Measurements from ENCODE around the gene TUB.

TUB gene

GRCh38 chr11:8110396-8110795 lies 29.4 kb downstream of the TUB start:
- H3K4me3 ChIP-seq (ENCODE audit: low read depth, low read length), result no peak overlapping the region
- no peak for DNase-seq (ENCODE audit: low read depth)
- TF ChIP-seq, protein P1, sequence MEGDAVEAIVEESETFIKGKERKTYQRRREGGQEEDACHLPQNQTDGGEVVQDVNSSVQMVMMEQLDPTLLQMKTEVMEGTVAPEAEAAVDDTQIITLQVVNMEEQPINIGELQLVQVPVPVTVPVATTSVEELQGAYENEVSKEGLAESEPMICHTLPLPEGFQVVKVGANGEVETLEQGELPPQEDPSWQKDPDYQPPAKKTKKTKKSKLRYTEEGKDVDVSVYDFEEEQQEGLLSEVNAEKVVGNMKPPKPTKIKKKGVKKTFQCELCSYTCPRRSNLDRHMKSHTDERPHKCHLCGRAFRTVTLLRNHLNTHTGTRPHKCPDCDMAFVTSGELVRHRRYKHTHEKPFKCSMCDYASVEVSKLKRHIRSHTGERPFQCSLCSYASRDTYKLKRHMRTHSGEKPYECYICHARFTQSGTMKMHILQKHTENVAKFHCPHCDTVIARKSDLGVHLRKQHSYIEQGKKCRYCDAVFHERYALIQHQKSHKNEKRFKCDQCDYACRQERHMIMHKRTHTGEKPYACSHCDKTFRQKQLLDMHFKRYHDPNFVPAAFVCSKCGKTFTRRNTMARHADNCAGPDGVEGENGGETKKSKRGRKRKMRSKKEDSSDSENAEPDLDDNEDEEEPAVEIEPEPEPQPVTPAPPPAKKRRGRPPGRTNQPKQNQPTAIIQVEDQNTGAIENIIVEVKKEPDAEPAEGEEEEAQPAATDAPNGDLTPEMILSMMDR (IDR thresholded peaks at IDR 0.05; ENCODE audit: insufficient read depth, low read depth, low read length, missing control alignments), result no peak

DNA sequence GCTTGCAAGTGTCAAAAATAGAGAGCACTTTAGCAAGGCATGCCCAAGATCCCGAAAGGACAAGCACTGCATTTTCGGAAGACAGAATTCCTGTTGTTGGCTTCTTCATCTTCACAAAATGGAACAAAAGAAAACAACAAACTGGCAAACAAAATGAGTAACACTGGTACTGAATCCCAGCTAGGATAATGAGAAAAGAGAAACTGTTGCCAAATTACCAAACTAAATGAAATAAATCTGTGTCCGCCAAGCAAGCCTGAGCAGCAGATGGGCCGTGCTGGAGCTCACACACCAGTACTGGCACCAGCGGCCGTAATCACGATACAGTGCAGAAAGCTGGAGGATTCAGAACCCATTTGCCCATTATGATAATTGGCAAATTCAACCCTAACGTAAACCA lies 30.6 kb downstream of the TUB start:
- TF ChIP-seq, protein P1 (IDR thresholded peaks at IDR 0.05; ENCODE audit: insufficient read depth, low read depth, low read length, missing control alignments), result no peak
- DNase-seq (ENCODE audit: low read depth), result no peak
- no peak overlapping the region for H3K4me3 ChIP-seq (ENCODE audit: low read depth, low read length)

DNA sequence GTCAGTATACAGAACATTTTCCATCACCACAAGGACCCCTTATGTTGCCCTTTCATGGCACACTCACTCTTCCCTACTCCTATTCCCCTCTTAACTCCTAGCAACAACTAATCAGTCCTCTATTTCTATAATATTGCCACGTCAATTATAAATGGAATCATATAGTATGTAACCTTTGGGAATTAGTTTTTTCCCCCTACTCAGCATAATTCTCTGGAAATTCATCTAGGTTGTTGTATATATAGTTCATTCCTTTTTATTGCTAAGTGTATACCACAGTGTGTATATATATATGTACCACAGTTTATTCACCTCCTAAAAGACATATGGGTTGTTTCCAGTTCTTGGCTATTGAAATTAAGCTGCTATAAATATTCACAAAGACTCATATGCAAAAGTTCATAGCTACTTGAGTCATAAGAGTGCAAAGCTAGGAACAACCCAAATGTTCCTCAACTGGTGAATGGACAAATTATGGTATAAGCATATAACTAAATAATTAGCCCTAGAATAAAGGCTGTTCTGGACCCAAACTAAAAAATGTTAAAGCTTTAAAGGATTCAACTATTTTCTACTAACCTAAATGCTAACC lies 41.3 kb downstream of the TUB start:
- TF ChIP-seq, protein P1 (IDR thresholded peaks at IDR 0.05; ENCODE audit: insufficient read depth, low read depth, low read length, missing control alignments), result no peak
- no peak for DNase-seq (ENCODE audit: low read depth)
- H3K4me3 ChIP-seq (ENCODE audit: low read depth, low read length), result no peak overlapping the region

GRCh38 chr11:8126649-8127289 lies 45.8 kb downstream of the TUB start:
- TF ChIP-seq, protein P1 (IDR thresholded peaks at IDR 0.05; ENCODE audit: insufficient read depth, low read depth, low read length, missing control alignments), result no peak
- no peak overlapping the region for H3K4me3 ChIP-seq (ENCODE audit: low read depth, low read length)
- DNase-seq (ENCODE audit: low read depth), result no peak

- no peak for DNase-seq (ENCODE audit: low read depth)
- H3K4me3 ChIP-seq (ENCODE audit: low read depth, low read length), result no peak overlapping the region
- TF ChIP-seq, protein P1 (IDR thresholded peaks at IDR 0.05; ENCODE audit: insufficient read depth, low read depth, low read length, missing control alignments), result no peak
These were observed 46.4 kb downstream of the TUB start for GRCh38 chr11:8127447-8127846.

DNA sequence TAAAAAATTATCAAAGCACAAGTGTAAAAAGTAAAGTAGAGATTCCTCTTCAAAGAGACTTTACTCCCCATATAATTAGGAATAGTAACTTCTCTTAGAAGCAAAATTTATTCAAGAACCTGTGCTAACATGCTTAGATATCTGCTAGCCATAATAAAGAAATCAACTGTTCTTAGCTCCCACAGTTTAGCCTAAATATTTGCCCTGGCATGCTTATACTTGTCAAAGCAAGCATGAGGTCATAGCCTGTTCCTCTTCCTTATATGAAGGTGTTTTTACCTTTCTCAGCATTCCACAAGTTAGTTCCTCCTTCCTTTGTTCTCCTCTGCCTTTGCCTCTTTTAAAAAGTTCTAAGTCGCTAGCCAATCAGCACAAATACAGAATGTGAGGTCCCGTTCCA lies 57.5 kb downstream of the TUB start:
- H3K4me3 ChIP-seq (ENCODE audit: low read depth, low read length), result no peak overlapping the region
- TF ChIP-seq, protein P1 (IDR thresholded peaks at IDR 0.05; ENCODE audit: insufficient read depth, low read depth, low read length, missing control alignments), result no peak
- no peak for DNase-seq (ENCODE audit: low read depth)

DNA sequence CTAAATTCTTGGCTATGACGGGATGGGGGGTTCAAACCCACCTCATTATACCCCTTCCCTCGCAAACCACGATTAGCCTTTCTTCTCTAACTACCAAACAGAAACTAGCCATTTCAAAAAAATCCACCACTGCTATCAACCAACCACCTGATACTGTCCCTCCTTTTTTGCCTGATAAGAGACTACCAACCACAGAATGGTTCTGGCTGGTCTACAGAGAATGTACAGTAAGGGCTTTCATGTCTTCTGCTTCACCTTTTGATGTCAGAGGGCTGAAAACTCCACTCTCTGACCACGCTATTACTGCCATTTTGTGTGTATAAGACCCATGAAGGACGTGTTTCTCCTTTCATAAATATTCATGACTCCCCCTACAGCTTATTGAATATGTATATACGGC lies 68.7 kb downstream of the TUB start:
- H3K4me3 ChIP-seq (ENCODE audit: low read depth, low read length), result no peak overlapping the region
- no peak for DNase-seq (ENCODE audit: low read depth)
- TF ChIP-seq, protein P1 (IDR thresholded peaks at IDR 0.05; ENCODE audit: insufficient read depth, low read depth, low read length, missing control alignments), result no peak
